HG02884 (cell line): ENCODE measurements around the gene WNT3.

Experiments used
- ATAC-seq: cut with Tn5 transposase; IDR thresholded peaks from one replicate; pipeline ENCODE4 v1.9.1; 2021; ENCODE audit warnings: mild to moderate bottlenecking, moderate library complexity; ENCODE audit not compliant: unreplicated experiment

The WNT3 gene

GRCh38 chr17:46836500-46836899, 18.0 kb upstream of the WNT3 start:
- ATAC-seq, result no peak

- ATAC-seq, result no peak
Measured at GRCh38 chr17:46834846-46835245, 16.4 kb upstream of the WNT3 start.

DNA sequence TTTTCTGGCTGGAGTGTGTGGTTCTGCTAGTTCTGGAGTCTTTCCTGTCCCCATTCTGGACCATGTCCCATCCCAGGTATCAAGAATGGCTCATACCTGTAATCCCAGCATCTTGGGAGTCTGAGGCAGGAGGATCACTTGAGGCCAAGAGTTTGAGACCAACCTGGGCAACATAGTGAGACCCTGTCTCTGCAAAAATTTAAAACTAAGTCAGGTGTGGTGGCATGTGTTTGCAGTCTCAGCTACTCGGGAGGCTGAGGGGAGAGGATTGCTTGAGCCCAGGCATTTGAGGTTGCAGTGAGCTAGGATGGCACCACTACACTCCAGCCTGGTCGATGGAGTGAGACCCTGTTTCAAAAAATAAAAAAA, 15.3 kb upstream of the WNT3 start:
- no peak for ATAC-seq

- ATAC-seq, result no peak
Measured at GRCh38 chr17:46832945-46833839, 14.7 kb upstream of the WNT3 start.

DNA sequence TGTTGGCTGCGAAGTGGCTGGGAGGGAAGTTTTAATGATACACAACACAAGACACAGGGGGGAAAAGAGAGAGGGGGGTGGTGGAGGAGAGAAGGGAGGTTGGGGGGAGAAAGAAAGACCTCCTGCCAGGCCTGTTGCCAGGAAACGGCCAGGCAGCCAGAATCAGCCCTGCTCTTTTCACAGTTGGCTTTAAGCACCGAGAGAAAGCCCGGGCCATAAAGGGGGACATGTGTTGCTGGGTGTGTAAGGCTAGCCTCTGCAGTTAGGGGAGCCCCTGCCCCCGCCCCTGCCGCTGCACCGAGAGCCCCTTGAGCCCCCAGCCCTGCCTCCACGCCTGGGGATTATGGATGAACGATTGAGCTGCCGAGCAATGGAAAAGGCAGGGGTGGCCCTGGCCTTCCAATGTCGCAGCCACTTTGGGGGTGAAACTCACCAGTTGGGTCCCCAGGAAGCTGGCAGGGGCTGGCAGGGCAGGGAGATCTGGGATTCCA, 13.9 kb upstream of the WNT3 start:
- no peak for ATAC-seq

DNA sequence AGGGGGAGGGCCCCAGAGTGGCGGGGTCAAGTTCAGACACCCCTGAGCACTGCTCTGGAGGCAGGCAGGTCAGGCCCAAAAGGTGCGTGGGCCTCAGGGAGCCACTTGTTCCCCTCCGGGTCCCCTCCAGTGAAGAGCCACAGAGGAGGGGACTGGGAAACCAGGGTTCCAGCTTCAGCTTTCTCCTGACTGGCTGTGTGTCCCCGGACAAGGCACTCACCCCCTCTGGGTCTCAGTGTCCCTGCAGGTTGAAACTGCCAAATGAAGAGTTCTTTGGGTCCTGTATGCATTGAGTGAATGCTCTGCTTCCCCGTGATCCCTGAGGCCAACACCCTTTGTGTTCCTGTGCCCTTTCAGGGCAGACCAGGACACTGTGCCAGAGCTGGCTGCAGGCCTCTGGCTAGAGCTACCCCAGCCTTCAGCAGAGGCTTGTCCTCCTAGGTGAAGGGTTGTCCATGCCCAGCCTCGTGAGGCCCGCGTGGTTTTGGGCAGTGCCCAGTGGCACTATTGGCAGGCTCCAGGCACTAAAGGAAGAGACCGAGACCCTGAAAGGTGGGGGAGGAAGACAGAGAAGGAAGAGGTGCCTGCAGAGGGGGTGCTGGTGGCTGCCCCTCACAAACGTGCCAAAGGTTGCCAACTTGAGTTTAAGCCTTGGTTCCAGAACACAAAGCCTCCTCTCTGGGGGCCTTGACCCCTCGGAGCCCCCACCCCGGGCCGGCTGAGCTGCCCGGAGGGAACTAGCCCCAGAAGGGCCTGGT, 13.3 kb upstream of the WNT3 start:
- ATAC-seq, result no peak

GRCh38 chr17:46827274-46827673, 8.8 kb upstream of the WNT3 start:
- ATAC-seq, result no peak

- no peak for ATAC-seq
Measured at GRCh38 chr17:46826116-46826515, 7.6 kb upstream of the WNT3 start.

GRCh38 chr17:46823657-46824056, 5.2 kb upstream of the WNT3 start:
- no peak for ATAC-seq

- ATAC-seq, result no peak
Measured at GRCh38 chr17:46822388-46822921, 4.0 kb upstream of the WNT3 start.

DNA sequence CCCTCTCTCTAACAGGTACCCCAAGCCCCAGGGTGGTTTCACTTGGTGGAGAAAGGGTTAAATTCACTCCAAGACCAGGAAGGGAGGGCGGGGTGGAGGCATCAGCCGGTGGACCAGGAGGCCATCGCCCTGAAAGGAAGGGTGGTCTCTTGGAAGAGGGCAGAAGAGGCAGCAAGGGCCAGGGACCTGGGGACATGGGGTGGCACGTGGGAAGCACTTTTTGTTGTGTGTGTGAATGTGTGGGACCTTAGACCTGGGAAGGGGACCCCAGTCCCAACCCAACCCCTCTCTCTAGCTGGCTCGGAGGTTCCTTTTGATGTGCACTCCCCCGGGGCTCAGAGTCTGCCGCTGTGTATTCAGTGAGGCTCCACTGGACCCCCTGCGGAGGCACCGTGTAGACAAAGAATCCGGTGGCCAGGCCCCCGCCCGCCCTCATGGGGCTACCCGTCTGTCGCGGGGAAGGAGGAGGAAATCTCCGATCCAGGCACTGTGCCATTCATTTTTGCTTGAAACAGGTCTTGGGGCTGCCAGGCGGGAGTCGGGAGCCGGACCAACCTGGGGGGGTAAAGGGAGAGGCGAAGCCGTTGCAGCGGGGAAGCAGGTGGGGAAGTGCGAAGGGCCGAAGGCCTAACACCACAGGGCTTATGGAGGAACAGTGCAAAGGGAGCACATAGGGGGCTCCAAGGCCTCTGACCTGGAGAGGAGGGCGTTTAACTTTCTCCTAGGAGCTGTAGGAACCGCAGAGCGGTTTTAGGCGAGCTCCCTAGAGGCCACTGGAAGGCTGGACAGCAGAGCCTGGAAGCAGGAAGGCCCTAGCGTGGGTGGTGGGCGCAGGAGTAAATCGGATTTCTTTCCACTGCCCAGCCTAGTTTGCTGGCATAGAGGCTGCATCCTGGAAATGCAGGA, 3.2 kb upstream of the WNT3 start:
- no peak for ATAC-seq

DNA sequence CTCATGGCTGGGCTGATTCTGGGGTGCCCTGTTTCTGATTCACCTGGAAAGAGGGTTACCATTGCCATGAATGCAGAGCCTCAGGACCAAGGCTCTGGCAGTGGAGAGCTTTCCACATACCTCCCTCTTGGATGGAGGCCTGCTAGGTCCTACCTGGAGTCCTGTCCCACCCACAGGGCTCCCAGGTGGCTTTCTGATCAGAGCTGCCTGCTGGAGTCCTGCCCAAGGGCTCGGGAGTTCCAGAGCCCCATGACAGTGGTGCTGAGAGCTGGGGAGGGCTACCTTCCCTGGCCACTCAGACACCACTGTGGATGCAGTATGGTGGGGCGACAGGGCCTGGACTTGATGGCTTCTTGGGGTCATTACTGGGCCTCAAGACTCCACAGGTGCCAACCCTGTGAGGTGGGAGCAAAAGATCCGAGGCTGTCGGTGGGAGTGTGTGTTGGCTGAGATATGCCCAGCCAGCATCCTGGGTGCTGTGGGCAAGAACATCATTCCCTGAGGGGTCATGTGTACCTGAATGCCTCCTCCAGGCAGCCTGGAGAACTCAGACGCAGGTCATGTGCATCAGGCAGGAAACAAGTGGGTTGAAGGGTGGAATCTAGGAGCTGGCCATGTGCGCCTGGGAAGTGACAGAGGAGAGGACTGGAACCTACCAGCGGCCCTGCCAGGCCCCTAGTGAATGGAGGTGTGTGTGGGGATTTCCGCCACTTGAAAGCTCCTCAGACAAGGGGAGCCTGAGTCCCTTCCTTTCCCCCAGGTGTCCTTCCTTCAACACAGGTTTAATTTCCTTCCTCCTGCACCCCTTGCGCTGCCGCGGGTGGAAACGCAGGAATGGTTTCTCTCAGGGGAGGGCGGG, 2.3 kb upstream of the WNT3 start:
- ATAC-seq, result no peak

DNA sequence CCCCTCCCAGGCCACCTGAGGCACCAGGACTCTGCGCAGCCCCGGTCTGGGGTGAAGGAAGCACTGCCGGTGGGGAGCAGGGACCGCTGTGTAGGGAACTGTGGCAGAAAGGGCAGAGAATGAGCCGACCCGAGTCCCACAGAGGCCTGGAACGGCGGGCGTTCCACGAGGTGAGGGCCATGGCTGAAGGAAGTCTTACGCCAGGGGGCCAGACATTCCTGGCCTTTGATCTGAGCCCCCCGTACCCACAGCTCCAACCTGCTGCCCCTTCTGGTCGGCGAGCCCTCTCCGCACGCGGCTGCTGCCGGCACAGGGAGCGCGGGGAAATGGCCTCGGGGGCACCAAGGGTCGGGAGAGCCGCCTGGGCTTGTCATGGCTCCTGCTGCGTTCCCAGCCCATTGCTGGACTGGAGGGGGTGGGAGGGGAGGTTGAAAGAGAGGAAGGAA, 1.4 kb upstream of the WNT3 start:
- no peak for ATAC-seq

DNA sequence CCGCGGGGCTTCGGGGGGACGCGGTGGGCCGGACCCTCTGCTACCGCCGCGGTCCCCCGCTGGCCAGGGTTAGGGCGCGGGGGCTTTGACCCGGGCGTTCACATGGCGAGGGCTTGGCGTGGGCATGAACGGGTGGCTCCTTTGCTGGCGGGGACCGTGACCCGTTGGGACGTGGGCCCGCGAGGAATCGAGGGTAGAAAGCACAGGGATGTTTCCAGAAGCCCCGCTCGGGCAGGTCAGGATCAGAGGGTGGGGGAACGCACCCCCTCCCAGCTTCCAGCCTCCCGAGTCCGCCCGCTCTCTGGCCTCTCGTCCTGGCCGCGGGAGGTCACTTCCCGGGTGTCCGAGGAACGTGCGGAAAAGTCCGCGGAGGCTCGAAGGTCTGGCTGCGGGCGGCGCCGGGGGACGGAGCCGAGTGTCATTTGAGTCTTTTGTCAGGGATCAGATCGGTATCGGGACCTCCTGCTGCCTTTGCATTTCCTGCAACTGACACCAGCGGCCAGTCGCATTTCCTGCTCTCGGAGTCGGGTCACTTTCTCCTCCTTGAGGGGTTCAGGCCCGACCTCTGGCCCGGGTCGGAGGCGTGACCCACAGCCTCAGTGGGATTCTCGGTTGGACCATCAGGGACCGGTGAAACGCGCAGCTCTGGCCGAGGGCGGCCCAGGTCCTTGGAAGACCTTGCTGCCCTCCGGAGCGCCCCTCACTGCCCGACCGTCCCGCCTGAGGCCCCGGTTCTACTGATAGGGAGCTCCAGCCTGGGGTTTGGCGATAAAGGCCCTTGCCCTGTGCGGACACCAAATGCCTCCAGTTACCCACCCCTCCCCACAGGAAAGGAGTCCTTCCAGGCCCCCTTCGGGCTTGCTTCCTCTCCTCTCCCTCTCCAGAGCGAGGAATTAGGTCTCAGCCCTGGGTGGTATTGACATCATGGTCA, 702 bp upstream of the WNT3 start:
- ATAC-seq, result no peak

DNA sequence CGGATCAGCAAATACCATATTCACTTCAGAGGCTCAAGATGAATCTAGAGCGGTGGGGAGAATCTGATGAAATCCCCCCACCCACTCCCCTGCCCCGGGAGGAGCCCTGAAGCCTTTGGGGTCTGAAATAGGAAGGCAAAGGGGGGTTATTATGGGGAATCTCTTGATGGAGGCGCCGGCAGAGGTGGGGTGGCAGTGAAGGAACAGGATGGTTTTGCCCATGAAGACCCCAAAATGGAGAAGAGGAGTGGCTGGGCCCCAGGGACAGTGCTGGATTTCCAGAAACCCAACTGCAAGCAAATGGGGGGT, 637 bp downstream of the WNT3 start:
- ATAC-seq, result no peak

- no peak for ATAC-seq
Measured at GRCh38 chr17:46817151-46817900, 1.2 kb downstream of the WNT3 start.

DNA sequence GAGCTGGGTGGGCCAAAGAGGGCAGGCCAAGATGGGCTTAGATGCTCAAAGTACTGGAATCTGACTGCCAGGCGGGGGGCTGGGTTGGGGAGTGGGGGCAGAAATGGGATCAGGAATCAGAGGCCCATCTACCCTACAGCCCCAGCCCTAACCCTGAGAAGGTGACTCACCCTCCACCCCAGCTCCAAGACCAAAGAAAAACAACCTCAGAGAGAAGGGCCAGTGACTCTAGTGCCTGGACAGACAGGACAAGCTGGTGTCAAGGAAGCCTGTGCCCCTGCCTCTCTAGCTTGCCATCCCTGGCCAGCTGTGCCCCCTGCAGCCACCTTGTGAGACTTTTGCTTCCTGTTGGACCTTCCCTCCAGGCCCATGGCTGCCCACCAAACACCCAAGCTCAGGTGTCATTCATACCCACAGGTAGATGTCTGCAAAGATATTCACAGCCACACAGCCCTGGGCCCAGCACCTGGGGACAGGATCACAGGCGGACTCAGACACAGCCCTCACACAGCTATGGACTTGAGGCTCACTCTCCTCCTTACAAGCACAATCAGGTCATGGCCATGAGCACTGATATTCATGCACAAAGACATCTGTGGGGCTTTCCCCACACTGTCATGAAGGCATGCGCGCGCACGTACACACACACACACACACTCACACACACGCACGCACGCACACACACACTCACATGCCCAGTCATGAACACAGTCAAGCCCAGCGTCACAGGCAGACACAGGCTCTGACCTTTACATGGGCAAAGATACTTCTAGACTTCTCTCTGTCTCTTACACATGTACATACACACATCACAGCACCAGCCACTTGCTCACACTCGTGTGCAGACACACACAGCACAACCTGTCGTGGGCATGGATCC, 2.8 kb downstream of the WNT3 start:
- ATAC-seq, result no peak
